AG04450 (cell line): Measurements from ENCODE around the gene ZCCHC7. TPM values are rescaled to one million over a fixed set of nuclear protein-coding genes. Genes with fewer than 3 reads are reported as not detected.

Source experiments
- CTCF ChIA-PET: fragments of 300-600, 350-600 bp; formaldehyde crosslinking; extraction: SDS; loops from one replicate; lab custom pipeline; 2022; ENCODE audit warnings: antibody characterized with exemption, inconsistent platforms; lab: Charles Lee
- POLR2A ChIA-PET: fragments of 350-600 bp; formaldehyde crosslinking; extraction: SDS; loops from one replicate; lab custom pipeline; 2021; ENCODE audit warnings: antibody characterized with exemption, inconsistent platforms; lab: Yijun Ruan, JAX
- DNase-seq: peaks from one replicate; pipeline ENCODE4 v3.0.0-alpha.2; 2011; ENCODE audit warnings: low read depth, low spot score
- H3K27ac ChIP-seq: one replicate; pipeline ENCODE4 v1.5.1; 2012; ENCODE audit warnings: low read depth, low read length, control low read depth
- H3K27me3 ChIP-seq: one replicate; pipeline ENCODE4 v1.6.0; 2012; ENCODE audit warnings: low read length; ENCODE audit not compliant: control insufficient read depth, insufficient read depth
- H3K4me3 ChIP-seq: 2 replicates; pipeline ENCODE4 v1.5.1; 2011; ENCODE audit warnings: mild to moderate bottlenecking, low read depth, low read length, control low read depth
- H3K9me3 ChIP-seq: 2 replicates; pipeline ENCODE4 v1.5.1; 2012; ENCODE audit warnings: low read length; ENCODE audit not compliant: control insufficient read depth, insufficient read depth
- polyA plus RNA-seq: library from polyadenylated mRNA; depleted of rRNA; stranded (reverse); fragments of >200 nt; gene quantifications from 2 replicates; pipeline ENCODE4 v1.2.3, GENCODE V29; 2011
- TF ChIP-seq, protein P1 (sequence below): IDR thresholded peaks from 2 replicates; pipeline ENCODE4 v1.5.1; 2011; ENCODE audit warnings: low read depth, low read length, control low read depth, inconsistent platforms

ZCCHC7 gene
- polyA plus RNA-seq, 1 experiment: 21.6 TPM

GRCh38 chr9:37370282-37370681, 249.9 kb downstream of the ZCCHC7 start:
- Histone ChIP-seq H3K4me3 (no peak overlapping the region), H3K27ac (no peak overlapping the region), H3K27me3 (peaks cover 9% of the 10 kb centered on the region), H3K9me3 (no peaks in the 10 kb centered on the region)
- CTCF ChIA-PET: no interaction called here
- TF ChIP-seq, protein P1, sequence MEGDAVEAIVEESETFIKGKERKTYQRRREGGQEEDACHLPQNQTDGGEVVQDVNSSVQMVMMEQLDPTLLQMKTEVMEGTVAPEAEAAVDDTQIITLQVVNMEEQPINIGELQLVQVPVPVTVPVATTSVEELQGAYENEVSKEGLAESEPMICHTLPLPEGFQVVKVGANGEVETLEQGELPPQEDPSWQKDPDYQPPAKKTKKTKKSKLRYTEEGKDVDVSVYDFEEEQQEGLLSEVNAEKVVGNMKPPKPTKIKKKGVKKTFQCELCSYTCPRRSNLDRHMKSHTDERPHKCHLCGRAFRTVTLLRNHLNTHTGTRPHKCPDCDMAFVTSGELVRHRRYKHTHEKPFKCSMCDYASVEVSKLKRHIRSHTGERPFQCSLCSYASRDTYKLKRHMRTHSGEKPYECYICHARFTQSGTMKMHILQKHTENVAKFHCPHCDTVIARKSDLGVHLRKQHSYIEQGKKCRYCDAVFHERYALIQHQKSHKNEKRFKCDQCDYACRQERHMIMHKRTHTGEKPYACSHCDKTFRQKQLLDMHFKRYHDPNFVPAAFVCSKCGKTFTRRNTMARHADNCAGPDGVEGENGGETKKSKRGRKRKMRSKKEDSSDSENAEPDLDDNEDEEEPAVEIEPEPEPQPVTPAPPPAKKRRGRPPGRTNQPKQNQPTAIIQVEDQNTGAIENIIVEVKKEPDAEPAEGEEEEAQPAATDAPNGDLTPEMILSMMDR: no peak
- DNase-seq: no peak
- POLR2A ChIA-PET: no interaction called here

GRCh38 chr9:37370968-37371563, 250.7 kb downstream of the ZCCHC7 start:
- no peak for DNase-seq
- H3K27ac ChIP-seq: no peak overlapping the region
- no peaks in the 10 kb centered on the region for H3K9me3 ChIP-seq
- ChIA-PET POLR2A (no interaction called here), CTCF (interaction anchor here (0.7 kb wide), 1 partner anchor 62 kb away, joined by 3 read pairs; no protein-coding TSS in a partner anchor)
- peaks cover 12% of the 10 kb centered on the region for H3K27me3 ChIP-seq
- TF ChIP-seq, protein P1: no peak
- H3K4me3 ChIP-seq: no peak overlapping the region

DNA sequence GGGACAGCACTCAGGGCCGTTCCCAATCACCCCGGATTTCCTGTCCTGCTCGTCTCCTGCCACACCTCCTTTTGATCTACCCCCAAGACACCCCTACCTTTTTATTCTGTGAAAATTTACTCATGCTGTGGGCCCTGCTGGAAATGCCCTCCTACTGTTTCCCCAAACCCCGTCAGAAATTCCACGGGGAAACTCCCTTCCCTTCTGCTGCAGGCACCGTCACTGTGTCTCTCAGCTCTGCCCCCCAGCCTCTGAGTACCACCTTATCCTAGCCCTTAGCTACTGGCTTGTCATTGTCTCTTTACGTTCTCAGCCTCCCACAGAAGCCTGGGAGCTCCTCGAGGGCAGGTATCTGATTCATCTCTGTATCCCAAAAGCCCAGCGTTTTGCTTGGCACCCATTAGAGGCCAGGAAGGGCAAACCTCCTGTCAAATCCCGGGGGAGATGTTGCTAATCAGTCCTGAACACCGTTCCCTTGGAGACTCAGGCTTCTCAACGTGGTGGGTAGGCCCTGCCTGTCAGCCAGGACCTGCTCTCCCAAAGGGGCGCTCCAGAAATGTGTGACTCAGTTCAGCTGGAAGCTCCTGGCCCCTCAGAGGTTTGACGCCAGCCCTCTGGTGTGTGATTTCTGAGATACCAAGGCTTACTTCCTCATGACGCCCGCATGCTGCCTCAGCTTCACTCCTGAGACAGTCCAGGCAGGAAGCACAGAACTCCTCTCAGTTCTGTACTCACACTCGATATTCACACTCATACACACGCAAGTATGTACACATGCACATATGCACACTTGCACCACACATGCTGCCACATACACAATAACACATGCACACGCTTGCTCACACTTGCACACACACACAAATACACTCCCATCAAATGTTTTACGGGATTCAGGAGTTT, 251.4 kb downstream of the ZCCHC7 start:
- H3K27ac ChIP-seq: no peak overlapping the region
- TF ChIP-seq, protein P1: no peak
- peaks cover 12% of the 10 kb centered on the region for H3K27me3 ChIP-seq
- no peak overlapping the region for H3K4me3 ChIP-seq
- CTCF ChIA-PET: interaction anchor here (0.7 kb wide), 1 partner anchor 63 kb away, joined by 3 read pairs; no protein-coding TSS in a partner anchor
- no peaks in the 10 kb centered on the region for H3K9me3 ChIP-seq
- POLR2A ChIA-PET: no interaction called here
- DNase-seq: no peak

GRCh38 chr9:37372839-37373238, 252.5 kb downstream of the ZCCHC7 start:
- no peak overlapping the region for H3K27ac ChIP-seq
- no peak for DNase-seq
- no peak overlapping the region for H3K4me3 ChIP-seq
- H3K9me3 ChIP-seq: no peaks in the 10 kb centered on the region
- peaks cover 12% of the 10 kb centered on the region for H3K27me3 ChIP-seq
- TF ChIP-seq, protein P1: no peak
- CTCF ChIA-PET: no interaction called here
- POLR2A ChIA-PET: no interaction called here

GRCh38 chr9:37373621-37374020, 253.2 kb downstream of the ZCCHC7 start:
- POLR2A ChIA-PET: no interaction called here
- H3K27me3 ChIP-seq: peaks cover 18% of the 10 kb centered on the region
- CTCF ChIA-PET: no interaction called here
- no peaks in the 10 kb centered on the region for H3K9me3 ChIP-seq
- no peak overlapping the region for H3K4me3 ChIP-seq
- no peak for DNase-seq
- no peak overlapping the region for H3K27ac ChIP-seq
- TF ChIP-seq, protein P1: no peak
